BJ (cell line): ENCODE measurements around the gene DDX56. TPM values are rescaled to one million over a fixed set of nuclear protein-coding genes. Genes with fewer than 3 reads are reported as not detected.

Experiments used
- CTCF ChIA-PET: fragments of 350-600 bp; formaldehyde crosslinking; extraction: SDS; loops from one replicate; lab custom pipeline; 2021; ENCODE audit warnings: antibody characterized with exemption, inconsistent platforms; lab: Yijun Ruan, JAX
- POLR2A ChIA-PET: fragments of 300-600 bp; sonication (Branson Sonifier 250); formaldehyde crosslinking; extraction: SDS; loops from one replicate; lab custom pipeline; 2021; ENCODE audit warnings: antibody characterized with exemption; lab: Charles Lee
- DNase-seq: peaks from one replicate; pipeline ENCODE4 v3.0.0-alpha.2; 2011; ENCODE audit warnings: low read depth
- H3K27me3 ChIP-seq: 2 replicates; pipeline ENCODE4 v1.6.0; 2011; ENCODE audit warnings: low read length; ENCODE audit not compliant: control insufficient read depth, insufficient read depth
- H3K36me3 ChIP-seq: 2 replicates; pipeline ENCODE4 v1.5.1; 2011; ENCODE audit warnings: low read length; ENCODE audit not compliant: control insufficient read depth, insufficient read depth
- H3K4me3 ChIP-seq: 2 replicates; pipeline ENCODE4 v1.5.1; 2011; ENCODE audit warnings: low read depth, mild to moderate bottlenecking, control low read depth, low read length
- CTCF ChIP-seq: IDR thresholded peaks from 2 replicates; pipeline ENCODE4 v1.5.1; 2011; ENCODE audit warnings: low read depth, mild to moderate bottlenecking, control low read depth, inconsistent platforms, low read length, moderate library complexity; ENCODE audit not compliant: insufficient read depth
- polyA plus RNA-seq: library from polyadenylated mRNA; depleted of rRNA; stranded (reverse); fragments of >200 nt; gene quantifications from 2 replicates; pipeline ENCODE4 v1.2.3, GENCODE V29; 2011

The DDX56 gene
- polyA plus RNA-seq, 1 experiment: 77.3 TPM

- ChIA-PET POLR2A (no interaction called here), CTCF (interaction anchor here (1.3 kb wide), 1 partner anchor 27 kb away, joined by 5 read pairs; no protein-coding TSS in a partner anchor)
- Histone ChIP-seq H3K4me3 (no peak overlapping the region), H3K36me3 (no peaks in the 10 kb centered on the region), H3K27me3 (no peaks in the 10 kb centered on the region; the same call in 1 of the 2 replicates)
- no peak for TF ChIP-seq CTCF
- no peak for DNase-seq
Observed at GRCh38 chr7:44538093-44538797, 35.5 kb downstream of the DDX56 start.

GRCh38 chr7:44537442-44537841, 36.3 kb downstream of the DDX56 start:
- H3K4me3 ChIP-seq: no peak overlapping the region
- H3K36me3 ChIP-seq: no peaks in the 10 kb centered on the region
- TF ChIP-seq CTCF: no peak
- CTCF ChIA-PET: interaction anchor here (1.3 kb wide), 1 partner anchor 13 kb away, joined by 3 read pairs; no protein-coding TSS in a partner anchor
- DNase-seq: no peak
- no peaks in the 10 kb centered on the region; the same call in 1 of the 2 replicates for H3K27me3 ChIP-seq
- POLR2A ChIA-PET: no interaction called here

GRCh38 chr7:44536090-44536489, 37.6 kb downstream of the DDX56 start:
- Histone ChIP-seq H3K36me3 (no peaks in the 10 kb centered on the region), H3K27me3 (no peaks in the 10 kb centered on the region; the same call in 1 of the 2 replicates), H3K4me3 (no peak overlapping the region)
- CTCF ChIA-PET: interaction anchor here (1.3 to 1.4 kb wide), 2 partner anchors 8 to 11 kb away, joined by 3 to 4 read pairs; no protein-coding TSS in a partner anchor
- DNase-seq: no peak
- TF ChIP-seq CTCF: no peak
- POLR2A ChIA-PET: no interaction called here

- TF ChIP-seq CTCF: no peak
- no peaks in the 10 kb centered on the region for H3K36me3 ChIP-seq
- no peaks in the 10 kb centered on the region; the same call in 1 of the 2 replicates for H3K27me3 ChIP-seq
- POLR2A ChIA-PET: interaction anchor here (0.7 kb wide), 1 partner anchor 277 kb away, joined by 10 read pairs; no protein-coding TSS in a partner anchor
- CTCF ChIA-PET: interaction anchor here (0.7 to 1.6 kb wide), 7 partner anchors 9 to 319 kb away, joined by 3 to 6 read pairs (median 4); no protein-coding TSS in a partner anchor
- H3K4me3 ChIP-seq: no peak overlapping the region
- DNase-seq: no peak
Observed at GRCh38 chr7:44535348-44536064, 38.2 kb downstream of the DDX56 start.

- peak; percentile 55 for TF ChIP-seq CTCF
- CTCF ChIA-PET: interaction anchor here (0.8 to 1.6 kb wide), 10 partner anchors 10 to 294 kb away, joined by 3 to 6 read pairs (median 4); no protein-coding TSS in a partner anchor
- POLR2A ChIA-PET: no interaction called here
- DNase-seq: no peak
- Histone ChIP-seq H3K27me3 (no peaks in the 10 kb centered on the region), H3K36me3 (no peaks in the 10 kb centered on the region), H3K4me3 (no peak overlapping the region)
Observed at GRCh38 chr7:44534501-44534900, 39.2 kb downstream of the DDX56 start.
